ENCODE measurements around the gene SYPL2.

The SYPL2 gene

GRCh38 chr1:109513110-109513710 lies 46.9 kb downstream of the SYPL2 start:
- no peak overlapping the region for H3K27ac ChIP-seq
- no peak for DNase-seq (ENCODE audit: low spot score)
- ChIA-PET CTCF (interaction anchor here (0.5 to 1.6 kb wide), 3 partner anchors 19 to 126 kb away, joined by 3 to 8 read pairs (median 3); partner anchors contain the start of gene CYB561D1), POLR2A (ENCODE audit: low non-redundant PET) (no interaction called here)
- TF ChIP-seq CTCF (conservative IDR thresholded peaks at IDR 0.05; ENCODE audit: low read depth): no peak

- DNase-seq (ENCODE audit: low spot score): no peak
- CTCF ChIA-PET: interaction anchor here (1.0 to 1.6 kb wide), 3 partner anchors 17 to 126 kb away, joined by 3 to 11 read pairs (median 4); no protein-coding TSS in a partner anchor
- POLR2A ChIA-PET (ENCODE audit: low non-redundant PET): no interaction called here
- H3K27ac ChIP-seq: no peak overlapping the region
- TF ChIP-seq CTCF (conservative IDR thresholded peaks at IDR 0.05; ENCODE audit: low read depth): no peak
These were observed 48.5 kb downstream of the SYPL2 start for GRCh38 chr1:109514846-109515245.

- POLR2A ChIA-PET (ENCODE audit: low non-redundant PET): no interaction called here
- CTCF ChIA-PET: interaction anchor here (0.8 to 1.2 kb wide), 2 partner anchors 15 to 95 kb away, joined by 3 read pairs; no protein-coding TSS in a partner anchor
- DNase-seq (ENCODE audit: low spot score): no peak
- TF ChIP-seq CTCF (conservative IDR thresholded peaks at IDR 0.05; ENCODE audit: low read depth): no peak
- no peak overlapping the region for H3K27ac ChIP-seq
These were observed 50.5 kb downstream of the SYPL2 start for GRCh38 chr1:109516872-109517271.

- ChIA-PET CTCF (interaction anchor here (1.2 kb wide), 1 partner anchor 15 kb away, joined by 3 read pairs; no protein-coding TSS in a partner anchor), POLR2A (ENCODE audit: low non-redundant PET) (no interaction called here)
- no peak for TF ChIP-seq CTCF (conservative IDR thresholded peaks at IDR 0.05; ENCODE audit: low read depth)
- no peak for DNase-seq (ENCODE audit: low spot score)
- H3K27ac ChIP-seq: no peak overlapping the region
These were observed 51.0 kb downstream of the SYPL2 start for GRCh38 chr1:109517337-109517736.

GRCh38 chr1:109521002-109521951 lies 54.9 kb downstream of the SYPL2 start:
- no peak for TF ChIP-seq CTCF (conservative IDR thresholded peaks at IDR 0.05; ENCODE audit: low read depth)
- no peak for DNase-seq (ENCODE audit: low spot score)
- H3K27ac ChIP-seq: no peak overlapping the region
- ChIA-PET POLR2A (ENCODE audit: low non-redundant PET) (no interaction called here), CTCF (interaction anchor here (1.0 to 1.2 kb wide), 2 partner anchors 9 to 11 kb away, joined by 3 to 9 read pairs; no protein-coding TSS in a partner anchor)

GRCh38 chr1:109522026-109522425 lies 55.7 kb downstream of the SYPL2 start:
- H3K27ac ChIP-seq: no peak overlapping the region
- ChIA-PET POLR2A (ENCODE audit: low non-redundant PET) (no interaction called here), CTCF (interaction anchor here (0.7 to 1.0 kb wide), 3 partner anchors 9 to 458 kb away, joined by 3 read pairs; no protein-coding TSS in a partner anchor)
- no peak for DNase-seq (ENCODE audit: low spot score)
- no peak for TF ChIP-seq CTCF (conservative IDR thresholded peaks at IDR 0.05; ENCODE audit: low read depth)

Measured in RWPE1 (cell line).